ENCODE data around the gene SHISA4.
"Not testable (repeated sequence)": the region's sequence is repeated elsewhere in the genome, so short reads cannot be mapped to it uniquely, and the experiment has no call there.

The SHISA4 gene

GRCh38 chr1:201898240-201898894 lies 9.7 kb downstream of the SHISA4 start:
- DNase-seq (ENCODE audit: low read depth) = no peak

- no peak for DNase-seq (ENCODE audit: low read depth)
Observed at GRCh38 chr1:201898992-201899391, 10.3 kb downstream of the SHISA4 start.

- DNase-seq (ENCODE audit: low read depth) = no peak
Observed at GRCh38 chr1:201899683-201900429, 11.2 kb downstream of the SHISA4 start.

- no peak for DNase-seq (ENCODE audit: low read depth)
Observed at GRCh38 chr1:201900476-201900875, 11.8 kb downstream of the SHISA4 start.

- not testable (repeated sequence) for DNase-seq (ENCODE audit: low read depth)
Observed at GRCh38 chr1:201901036-201901435, 12.3 kb downstream of the SHISA4 start.

- no peak for DNase-seq (ENCODE audit: low read depth)
Observed at GRCh38 chr1:201902198-201902597, 13.5 kb downstream of the SHISA4 start.

- DNase-seq (ENCODE audit: low read depth) = no peak
Observed at GRCh38 chr1:201903135-201903534, 14.4 kb downstream of the SHISA4 start.

GRCh38 chr1:201904579-201904978 lies 15.9 kb downstream of the SHISA4 start:
- no peak for DNase-seq (ENCODE audit: low read depth)

- DNase-seq (ENCODE audit: low read depth) = no peak
Observed at GRCh38 chr1:201905234-201905890, 16.7 kb downstream of the SHISA4 start.

GRCh38 chr1:201906336-201906735 lies 17.6 kb downstream of the SHISA4 start:
- DNase-seq (ENCODE audit: low read depth) = no peak

GRCh38 chr1:201907621-201908020 lies 18.9 kb downstream of the SHISA4 start:
- DNase-seq (ENCODE audit: low read depth) = no peak

- no peak for DNase-seq (ENCODE audit: low read depth)
Observed at GRCh38 chr1:201911826-201912571, 23.3 kb downstream of the SHISA4 start.

GRCh38 chr1:201912832-201913231 lies 24.1 kb downstream of the SHISA4 start:
- no peak for DNase-seq (ENCODE audit: low read depth)

GRCh38 chr1:201914456-201915235 lies 25.9 kb downstream of the SHISA4 start:
- DNase-seq (ENCODE audit: low read depth) = no peak

GRCh38 chr1:201916649-201917249 lies 28.1 kb downstream of the SHISA4 start:
- no peak for DNase-seq (ENCODE audit: low read depth)

GRCh38 chr1:201917362-201918033 lies 28.8 kb downstream of the SHISA4 start:
- DNase-seq (ENCODE audit: low read depth) = no peak

GRCh38 chr1:201918343-201918742 lies 29.6 kb downstream of the SHISA4 start:
- no peak for DNase-seq (ENCODE audit: low read depth)

GRCh38 chr1:201921952-201922558 lies 33.4 kb downstream of the SHISA4 start:
- no peak for DNase-seq (ENCODE audit: low read depth)

GRCh38 chr1:201925301-201925567 lies 36.5 kb downstream of the SHISA4 start:
- DNase-seq (ENCODE audit: low read depth) = no peak

GRCh38 chr1:201925981-201926645 lies 37.4 kb downstream of the SHISA4 start:
- DNase-seq (ENCODE audit: low read depth) = no peak

Measured in stimulated activated CD8-positive, alpha-beta memory T cell treated with anti-CD3 and anti-CD28 coated beads, Interleukin-7, amount 100 ng/mL, for 24 hours (primary cell).